HG03571 (cell line): ENCODE data around the gene LSAMP.

ENCODE experiments used
- ATAC-seq: cut with Tn5 transposase; IDR thresholded peaks from one replicate; pipeline ENCODE4 v1.9.1; 2021; ENCODE audit not compliant: unreplicated experiment

The LSAMP gene

DNA sequence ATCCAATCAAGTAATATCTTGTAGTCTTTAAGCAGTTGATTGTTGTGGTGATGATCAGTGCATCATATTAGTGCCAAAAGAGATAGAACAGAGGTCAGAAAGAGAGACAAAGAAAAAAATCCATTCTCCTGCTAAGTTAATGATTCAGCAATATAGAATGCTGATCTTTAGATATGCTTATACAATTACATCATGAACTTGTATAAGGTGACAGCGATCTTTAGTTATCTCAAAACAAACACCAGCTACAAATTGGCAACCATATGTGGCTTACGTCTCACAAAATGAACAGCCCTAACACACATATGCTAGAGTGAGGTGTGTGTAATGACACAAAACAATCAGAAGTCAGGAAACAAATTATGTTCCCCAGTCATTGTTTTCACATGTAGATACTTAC, 12.5 kb downstream of the LSAMP start:
- no peak for ATAC-seq

DNA sequence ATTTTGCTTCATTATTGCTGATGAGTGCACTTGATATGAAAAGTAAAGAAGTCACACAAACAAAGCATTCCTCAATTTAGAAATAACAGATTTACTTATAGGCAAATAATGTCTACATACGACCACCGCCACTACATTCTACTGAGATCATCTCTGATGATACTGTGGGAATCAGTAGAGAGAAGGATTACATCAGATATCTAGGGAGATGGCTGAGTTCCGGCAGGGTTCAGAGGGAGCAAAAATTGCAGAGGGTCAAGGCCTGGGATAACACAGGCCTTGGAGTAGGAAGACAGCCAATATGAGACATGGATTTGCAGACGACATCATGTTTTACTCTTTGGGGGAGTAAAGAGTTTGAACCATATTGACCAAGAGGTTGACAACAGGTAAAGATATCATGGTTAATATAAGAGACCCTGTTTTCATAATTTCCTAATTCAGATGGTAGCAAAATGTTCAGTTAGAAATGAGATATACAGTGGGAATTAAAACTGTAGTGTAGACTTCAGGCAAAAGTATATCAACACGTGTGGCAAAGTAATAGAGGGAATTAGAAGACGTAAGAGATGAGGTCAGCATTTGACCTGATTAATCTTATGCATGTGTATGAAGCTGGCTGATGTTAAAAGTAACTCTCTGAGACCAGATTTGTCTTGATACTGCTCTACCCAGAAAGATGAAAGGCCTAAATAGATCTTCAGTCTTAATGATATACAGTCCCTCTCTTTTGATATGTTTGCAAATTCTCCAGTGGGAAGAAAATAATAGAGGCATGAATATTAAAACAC, 15.6 kb downstream of the LSAMP start:
- no peak for ATAC-seq

DNA sequence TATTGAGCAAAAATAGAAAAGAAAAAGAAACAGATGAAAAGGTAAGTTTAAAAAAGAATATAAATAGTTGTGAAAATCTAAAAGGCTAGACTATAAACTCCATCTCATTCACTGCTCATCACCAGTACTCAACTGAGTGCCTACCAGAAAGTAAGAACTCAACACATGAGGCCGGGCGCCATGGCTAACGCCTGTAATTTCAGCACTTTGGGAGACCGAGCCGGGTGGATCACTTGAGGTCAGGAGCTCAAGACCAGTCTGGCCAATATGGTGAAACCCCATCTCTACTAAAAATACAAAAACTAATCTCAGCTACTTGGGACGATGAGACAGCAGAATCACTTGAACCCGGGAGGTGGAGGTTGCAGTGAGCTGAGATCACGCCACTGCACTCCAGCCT, 19.3 kb downstream of the LSAMP start:
- ATAC-seq = no peak

DNA sequence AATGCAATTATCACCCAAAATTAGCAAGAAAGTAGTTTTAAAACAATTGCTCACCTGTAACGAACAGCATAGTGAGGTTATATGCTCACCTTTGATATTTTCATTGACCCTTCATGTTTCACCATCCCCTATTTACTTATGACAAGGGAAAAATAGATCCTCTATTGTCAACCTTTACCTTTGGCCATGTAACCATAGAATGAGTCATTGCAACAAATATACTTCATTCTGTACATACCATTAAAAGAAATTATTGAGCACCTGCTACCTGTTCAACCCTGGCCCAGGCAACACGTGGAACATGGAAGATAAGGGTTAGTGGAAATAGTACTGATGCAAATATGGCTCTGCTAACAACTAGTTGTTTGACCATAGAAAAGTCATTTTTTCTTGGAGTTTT, 20.2 kb downstream of the LSAMP start:
- no peak for ATAC-seq

DNA sequence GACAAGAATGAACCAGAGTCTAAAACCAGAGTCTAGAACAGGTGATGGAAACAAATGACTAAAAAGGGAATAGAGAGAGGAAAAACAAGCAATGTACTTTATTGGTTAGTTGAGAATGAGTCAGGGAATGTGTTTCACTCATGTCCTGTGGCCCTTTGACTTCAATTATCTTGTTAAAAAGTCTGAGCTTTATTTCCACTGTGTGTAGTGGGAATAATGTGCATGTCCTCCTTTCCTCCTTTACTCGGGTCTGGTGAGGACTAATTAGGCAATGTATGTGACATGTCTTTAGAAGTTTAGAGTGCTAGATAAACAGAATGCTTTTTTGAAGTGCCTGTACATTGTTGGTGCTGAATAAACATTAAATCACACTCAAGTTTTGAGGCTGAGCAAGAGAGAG, 21.3 kb downstream of the LSAMP start:
- no peak for ATAC-seq

DNA sequence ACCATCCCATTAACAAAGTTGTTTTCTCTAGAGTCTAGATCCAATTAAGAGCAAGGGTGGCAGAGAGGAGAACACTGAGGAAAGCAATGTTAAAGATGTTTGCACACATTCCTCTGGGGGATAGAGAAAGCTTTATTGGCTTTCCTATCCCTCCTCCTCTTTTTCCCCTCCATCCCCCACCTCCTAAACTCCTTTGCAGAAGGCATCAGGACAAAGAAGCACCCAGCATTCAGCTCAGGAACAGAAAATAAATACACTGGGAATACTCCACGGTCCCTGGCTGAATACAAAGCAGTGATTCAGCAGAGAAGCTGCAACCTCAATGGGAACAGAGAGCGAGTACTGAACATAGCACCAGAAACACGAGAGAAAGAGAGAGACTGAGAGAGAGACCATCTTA, 21.9 kb downstream of the LSAMP start:
- ATAC-seq = no peak

DNA sequence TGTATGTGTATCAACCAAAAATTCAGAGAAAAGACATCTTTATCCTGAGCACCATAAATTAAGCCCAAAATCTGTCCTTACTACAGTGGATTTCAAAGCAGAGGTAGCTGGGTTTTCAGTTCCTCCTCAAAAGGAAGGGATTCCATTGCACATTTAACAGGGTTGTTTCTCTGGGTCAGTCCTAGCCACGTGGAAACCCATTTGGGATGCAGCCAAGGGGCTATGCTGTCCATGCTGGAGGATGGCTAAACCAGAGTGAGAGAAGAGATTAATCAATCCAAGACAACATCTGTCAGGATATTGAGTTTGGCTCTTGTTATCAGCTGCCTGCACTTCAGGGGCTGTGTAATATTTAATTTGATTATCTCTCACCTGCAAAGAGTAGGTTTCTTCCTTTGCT, 28.1 kb downstream of the LSAMP start:
- no peak for ATAC-seq

DNA sequence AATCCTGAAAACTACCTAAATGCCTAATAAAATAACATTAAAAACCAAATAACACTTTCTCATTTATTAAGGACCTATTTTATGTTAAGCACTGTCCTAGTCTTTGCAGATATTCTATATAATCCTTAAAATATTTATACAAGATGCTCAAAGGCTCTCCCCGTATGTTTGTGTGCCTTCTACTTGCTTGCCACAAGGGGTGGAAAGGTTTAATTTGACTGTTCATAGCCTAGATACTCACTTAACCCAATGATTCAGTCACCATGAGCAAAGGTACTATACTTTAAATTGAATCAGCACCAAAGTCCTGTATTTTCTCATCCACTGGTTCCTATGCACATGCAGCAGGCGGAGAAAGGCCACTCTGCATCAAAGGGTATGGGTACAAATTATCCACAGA, 32.0 kb downstream of the LSAMP start:
- ATAC-seq = no peak

DNA sequence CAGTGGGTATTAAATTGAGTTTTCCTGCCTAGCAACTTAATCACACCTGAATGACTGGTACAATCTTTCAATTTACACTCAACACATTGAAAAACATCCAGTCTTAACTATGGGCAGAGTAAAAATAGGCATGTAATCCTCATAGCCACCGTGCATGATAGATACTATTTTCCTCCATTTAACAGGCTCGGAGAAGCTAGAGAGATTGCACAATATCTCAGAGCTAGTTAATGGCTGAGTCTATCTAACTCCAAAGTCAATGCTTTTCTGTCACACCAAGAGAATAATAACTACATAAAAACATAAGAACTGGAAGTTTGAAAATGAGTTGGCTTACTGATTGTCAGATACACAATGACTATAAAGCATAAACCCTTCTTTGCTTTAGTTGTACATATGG, 36.8 kb downstream of the LSAMP start:
- no peak for ATAC-seq

DNA sequence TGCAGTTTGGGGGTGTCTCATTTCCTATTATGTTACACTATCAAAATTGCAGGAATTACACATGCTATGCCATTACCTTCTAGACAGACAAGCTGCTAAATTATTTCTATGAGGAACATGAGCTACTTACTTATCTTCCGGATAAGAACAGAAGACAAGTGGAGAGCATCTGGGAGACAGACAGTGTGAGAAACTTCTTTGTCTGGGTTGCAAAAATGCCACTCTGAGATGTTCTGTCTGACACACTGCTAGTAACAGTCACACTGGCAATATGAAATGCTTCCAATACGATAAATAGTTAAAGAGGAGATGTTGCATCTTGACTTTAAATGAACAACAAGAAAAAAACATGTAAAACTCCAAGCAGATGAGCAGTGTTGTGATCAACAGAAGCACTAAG, 40.1 kb downstream of the LSAMP start:
- no peak for ATAC-seq

DNA sequence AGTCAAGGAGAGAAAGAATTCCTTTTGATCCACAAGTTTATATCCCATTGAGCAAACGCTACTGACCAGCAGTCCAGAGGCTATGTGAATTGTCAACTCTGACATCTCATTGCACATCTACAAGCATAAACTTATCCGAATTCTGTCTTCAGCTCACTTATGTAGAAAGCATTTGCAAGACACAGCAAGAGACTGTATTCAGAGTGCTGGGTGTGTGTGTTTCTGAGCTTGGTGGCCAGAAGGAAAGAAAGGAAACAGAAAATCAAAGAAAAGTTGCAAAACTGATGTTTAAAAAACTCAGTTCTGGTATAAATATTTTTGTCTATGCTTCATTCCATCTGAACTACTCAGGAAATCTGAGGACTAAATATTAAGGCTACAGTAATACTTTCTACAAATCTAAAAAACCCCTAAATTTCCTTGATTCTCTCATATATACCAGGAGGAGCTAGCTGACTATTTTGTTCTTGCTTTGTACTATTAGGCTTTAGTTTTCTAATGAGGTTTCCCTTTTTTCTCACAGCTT, 45.5 kb downstream of the LSAMP start:
- ATAC-seq = no peak

DNA sequence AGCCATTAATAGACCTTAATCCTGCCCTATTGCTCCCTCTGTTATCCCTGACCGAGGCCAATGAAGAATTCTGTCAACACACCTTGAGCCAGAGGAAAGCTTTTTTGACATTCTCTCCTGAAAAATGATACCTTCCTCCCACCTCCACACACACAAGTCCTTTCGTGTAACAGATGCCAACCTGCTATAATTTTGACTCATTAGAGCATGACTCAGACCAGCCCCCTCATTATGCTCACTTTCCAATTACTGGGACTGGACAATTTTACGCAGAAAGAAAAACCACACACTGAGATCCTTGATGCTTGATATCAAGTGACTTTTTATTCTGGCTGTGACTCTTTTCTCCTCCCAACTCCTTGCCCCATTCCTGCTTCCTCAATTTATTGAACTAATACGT, 50.9 kb downstream of the LSAMP start:
- ATAC-seq = no peak

DNA sequence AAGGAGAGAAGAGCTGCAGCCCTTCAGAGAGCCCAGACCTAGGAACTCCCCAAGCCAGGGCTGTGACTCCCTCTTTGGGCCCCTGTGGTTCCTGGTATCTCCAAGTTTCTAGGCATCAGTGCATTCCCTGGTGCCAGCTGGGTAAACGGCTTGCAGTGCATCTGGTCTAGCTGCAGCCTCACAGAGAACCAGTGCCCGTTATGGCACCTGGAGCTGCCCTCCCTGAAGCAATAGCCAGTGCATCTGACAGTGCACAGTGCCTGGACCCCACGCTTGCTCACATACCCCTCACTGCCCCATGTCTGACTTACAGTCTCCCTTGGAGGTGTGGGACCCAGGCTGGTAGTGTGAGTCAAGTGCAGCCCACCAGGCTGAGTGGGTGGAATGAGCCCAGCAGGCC, 52.1 kb downstream of the LSAMP start:
- ATAC-seq = no peak

DNA sequence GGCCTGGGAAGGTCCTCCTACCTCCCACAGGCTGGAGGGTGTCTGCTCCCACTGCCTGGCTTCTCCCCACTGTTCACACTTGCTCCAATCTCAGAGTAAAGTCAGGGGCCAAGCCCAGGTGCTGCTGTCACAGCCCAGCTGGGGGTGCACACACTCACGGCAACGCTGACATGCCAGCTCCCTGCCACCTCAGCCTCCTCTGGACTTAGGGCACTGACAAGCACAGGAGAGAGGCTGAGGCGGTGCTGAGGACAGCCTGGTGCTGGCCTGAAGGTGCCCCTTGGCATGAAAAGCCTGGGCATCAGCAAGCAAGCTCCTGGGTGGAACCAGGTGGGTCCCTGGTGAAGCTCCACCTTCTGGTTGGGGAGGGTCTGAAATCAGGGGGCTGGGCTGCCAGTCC, 53.0 kb downstream of the LSAMP start:
- ATAC-seq = no peak

DNA sequence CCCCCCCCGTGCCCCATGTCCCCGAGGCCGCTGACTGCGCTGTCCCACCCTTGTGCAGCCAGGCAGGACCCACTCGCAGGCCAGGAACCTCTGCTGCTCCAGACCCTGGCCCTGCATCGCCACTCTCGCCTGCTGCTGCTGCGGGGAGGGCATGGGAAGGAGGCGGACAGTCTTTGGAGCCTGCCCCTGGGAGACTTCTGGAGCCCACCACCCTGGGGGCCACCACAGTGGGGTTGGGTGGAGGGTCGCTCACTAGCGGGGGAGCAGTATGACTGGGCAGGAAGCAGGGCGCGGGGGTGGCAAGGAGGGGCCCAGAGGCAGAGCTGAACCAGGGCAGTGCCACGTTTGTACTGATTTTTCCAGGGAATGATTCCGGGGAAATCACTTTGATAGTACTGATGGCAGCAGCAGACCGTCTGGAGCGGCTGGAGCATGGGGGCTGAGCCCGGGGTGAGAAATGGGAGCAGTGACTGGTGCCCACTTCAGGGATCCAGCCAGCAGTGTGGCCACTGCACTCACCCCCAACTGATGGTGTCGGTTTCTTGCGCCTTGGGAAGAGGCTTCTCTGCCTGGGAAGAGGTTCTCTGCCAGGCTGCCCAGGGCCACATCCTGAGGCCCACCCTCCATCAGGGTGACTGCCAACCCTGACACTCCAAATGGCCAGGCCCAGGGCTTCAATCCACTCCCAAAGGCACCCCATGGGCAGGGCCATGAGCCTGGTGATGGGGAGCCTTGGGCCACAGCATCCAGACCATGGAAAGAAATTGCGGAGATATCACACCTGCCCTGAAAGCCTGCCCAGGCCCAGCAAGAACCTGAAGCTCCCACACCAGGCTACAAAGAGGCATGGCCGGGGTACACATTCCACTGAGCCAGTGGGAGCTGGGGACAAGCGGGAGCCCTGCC, 53.7 kb downstream of the LSAMP start:
- ATAC-seq = no peak

DNA sequence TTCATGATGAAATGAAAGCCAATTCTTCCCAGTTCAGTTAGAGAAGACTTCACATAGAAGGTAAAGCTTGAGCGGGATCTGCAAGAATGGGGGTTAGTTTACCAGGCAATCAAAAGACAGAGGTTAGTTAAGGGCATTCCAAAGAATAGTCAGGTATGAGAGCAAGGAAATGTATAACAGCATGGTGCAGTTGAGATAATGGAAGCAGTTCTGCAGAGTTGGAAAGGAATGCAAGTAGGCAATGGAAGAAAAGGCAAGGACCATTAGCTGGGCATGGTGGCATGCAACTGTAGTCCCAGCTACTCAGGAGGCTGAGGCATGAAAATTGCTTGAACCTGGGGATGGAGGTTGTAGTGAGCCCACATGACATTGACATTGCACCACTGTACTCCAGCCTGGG, 55.0 kb downstream of the LSAMP start:
- ATAC-seq = no peak

DNA sequence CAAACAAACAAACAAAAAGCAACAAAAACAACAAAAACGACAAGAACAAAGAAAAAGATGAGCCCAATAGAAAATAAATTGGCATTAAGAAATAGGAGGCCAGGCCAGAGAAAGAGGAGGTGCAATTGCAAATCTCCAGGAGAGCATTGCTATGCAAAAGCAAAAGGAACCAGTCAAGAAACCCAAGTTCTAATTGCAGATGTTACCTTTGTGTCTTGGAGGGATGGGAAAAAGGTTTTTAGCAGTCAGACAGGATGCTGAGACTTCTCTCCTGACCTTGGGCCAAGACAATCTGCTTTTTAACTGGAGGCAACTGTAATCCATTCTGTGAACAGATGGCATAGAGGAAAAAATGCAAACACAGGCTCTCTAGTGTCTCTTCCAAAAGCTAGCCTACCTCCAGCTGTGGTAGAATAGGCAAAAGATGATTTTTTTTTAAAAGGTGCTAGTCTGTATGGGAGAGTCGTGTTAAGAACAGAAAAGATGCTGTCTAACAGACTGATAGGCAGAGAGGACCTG, 56.4 kb downstream of the LSAMP start:
- no peak for ATAC-seq

DNA sequence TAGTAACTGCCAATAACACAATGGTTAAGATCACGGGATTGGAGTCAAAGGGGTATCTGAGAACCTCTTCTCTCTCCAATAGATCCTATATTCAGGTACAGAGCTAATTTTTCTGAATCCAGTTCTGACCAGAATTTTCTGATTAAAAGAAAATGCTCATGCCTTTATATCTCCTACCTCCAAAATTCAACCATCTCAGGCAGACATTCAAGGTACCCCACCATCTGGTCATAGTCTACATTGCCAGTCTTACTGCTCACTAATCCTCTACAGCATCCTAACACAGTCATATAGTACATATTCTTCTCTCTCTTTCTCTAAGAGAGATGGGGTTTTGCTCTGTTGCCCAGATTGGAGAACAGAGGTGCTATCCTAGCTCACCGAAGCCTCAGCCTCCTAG, 59.1 kb downstream of the LSAMP start:
- no peak for ATAC-seq

DNA sequence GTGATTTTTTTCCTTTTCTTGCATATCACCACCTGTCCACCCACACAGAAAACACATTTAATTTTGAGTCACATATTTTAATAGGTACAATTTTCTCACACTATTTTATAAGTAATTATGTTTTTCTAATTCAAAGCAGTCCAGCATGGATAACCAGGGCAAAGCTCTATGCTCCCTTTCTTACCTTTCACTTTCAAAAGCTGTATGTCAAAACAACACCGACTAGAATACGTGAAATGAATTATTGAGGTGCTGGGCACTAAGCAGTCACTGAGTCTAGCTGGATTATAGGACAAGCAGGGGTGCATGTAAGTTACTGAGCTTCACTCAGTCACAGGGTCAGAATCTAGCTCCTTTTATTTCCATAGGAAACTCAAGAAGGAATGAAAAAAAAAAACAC, 60.6 kb downstream of the LSAMP start:
- no peak for ATAC-seq

DNA sequence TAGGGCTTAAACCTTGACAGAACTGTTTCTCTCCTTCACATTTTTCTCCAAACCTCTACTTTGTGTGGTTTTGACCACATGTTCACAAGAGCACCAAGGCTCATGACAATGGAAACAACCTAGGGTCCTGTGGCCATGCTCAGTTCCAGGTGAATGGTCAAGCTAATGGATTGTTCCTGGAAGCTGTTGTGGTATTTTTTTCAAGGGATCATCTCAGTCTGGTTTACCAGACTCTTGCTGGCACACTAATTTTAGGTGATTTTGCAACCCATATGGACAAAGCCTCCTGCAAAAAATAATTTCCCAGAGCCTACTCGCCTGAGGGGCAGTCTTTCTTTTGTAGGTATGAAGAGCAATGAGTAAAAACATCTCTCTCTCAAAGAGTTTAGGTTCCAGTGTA, 67.2 kb downstream of the LSAMP start:
- no peak for ATAC-seq

DNA sequence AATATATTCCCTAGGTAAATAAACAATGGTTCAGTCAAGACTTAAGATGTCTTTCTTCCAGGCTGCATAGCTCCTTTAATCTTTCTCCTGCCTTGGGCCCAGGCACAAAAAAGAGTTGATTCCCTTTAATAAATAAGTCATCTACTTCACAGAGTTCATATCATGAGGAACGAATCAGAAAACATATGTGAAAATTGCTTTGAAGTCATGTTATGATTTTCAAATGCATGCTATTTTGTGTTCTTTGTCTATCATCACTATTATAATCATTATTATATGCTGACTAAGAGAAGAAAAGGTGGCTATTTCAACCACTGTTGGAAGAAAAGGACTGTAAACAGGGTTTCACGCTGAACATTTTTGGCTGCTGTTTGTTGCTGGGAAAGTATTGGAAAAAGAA, 70.4 kb downstream of the LSAMP start:
- ATAC-seq = no peak
